Dendritic cell treated with granulocyte-macrophage colony-stimulating factor and Interleukin-4, amounts not matched to agents 40 ng/mL and 50 ng/mL, for 4 days (primary cell): ENCODE data around the gene LSP1.

ENCODE experiments used
- H3K27ac Mint-ChIP-seq: one replicate; pipeline ENCODE4 v1.8.0; 2022; ENCODE audit warnings: mild to moderate bottlenecking, mixed read lengths
- H3K27me3 Mint-ChIP-seq: one replicate; pipeline ENCODE4 v1.8.0; 2022; ENCODE audit warnings: mild to moderate bottlenecking, mixed read lengths
- H3K36me3 Mint-ChIP-seq: one replicate; pipeline ENCODE4 v1.8.0; 2022; ENCODE audit warnings: low read depth, mixed read lengths
- H3K4me1 Mint-ChIP-seq: one replicate; pipeline ENCODE4 v1.8.0; 2022; ENCODE audit warnings: low read depth, mixed read lengths
- H3K4me3 Mint-ChIP-seq: one replicate; pipeline ENCODE4 v1.8.0; 2022; ENCODE audit warnings: mild to moderate bottlenecking, moderate library complexity, mixed read lengths
- H3K9me3 Mint-ChIP-seq: one replicate; pipeline ENCODE4 v1.8.0; 2022; ENCODE audit warnings: mixed read lengths
- intact Hi-C: fragments of 100-400 bp; cut with micrococcal nuclease; formaldehyde crosslinking; loops from one replicate; pipeline ENCODE4 v1.15.0; 2022

LSP1 gene

GRCh38 chr11:1864831-1865665, 12.2 kb downstream of the LSP1 start:
- H3K27me3 Mint-ChIP-seq: peaks cover 3% of the 10 kb centered on the region
- H3K4me3 Mint-ChIP-seq: peak overlapping the region; percentile 18
- no peaks in the 10 kb centered on the region for H3K36me3 Mint-ChIP-seq
- peak overlapping the region; percentile 85 for H3K27ac Mint-ChIP-seq
- intact Hi-C loops: no loop called here
- H3K9me3 Mint-ChIP-seq: no peaks in the 10 kb centered on the region
- H3K4me1 Mint-ChIP-seq: peaks cover 25% of the 10 kb centered on the region

GRCh38 chr11:1866226-1866625, 13.3 kb downstream of the LSP1 start:
- Mint-ChIP-seq H3K4me3 (no peak overlapping the region), H3K27ac (no peak overlapping the region), H3K9me3 (no peaks in the 10 kb centered on the region), H3K4me1 (peaks cover 36% of the 10 kb centered on the region), H3K36me3 (no peaks in the 10 kb centered on the region), H3K27me3 (peaks cover 3% of the 10 kb centered on the region)
- intact Hi-C loops: no loop called here

GRCh38 chr11:1866776-1867175, 13.9 kb downstream of the LSP1 start:
- H3K4me1 Mint-ChIP-seq: peaks cover 42% of the 10 kb centered on the region
- H3K4me3 Mint-ChIP-seq: no peak overlapping the region
- intact Hi-C loops: no loop called here
- no peaks in the 10 kb centered on the region for H3K9me3 Mint-ChIP-seq
- peaks cover 3% of the 10 kb centered on the region for H3K27me3 Mint-ChIP-seq
- H3K36me3 Mint-ChIP-seq: no peaks in the 10 kb centered on the region
- H3K27ac Mint-ChIP-seq: no peak overlapping the region

- H3K9me3 Mint-ChIP-seq: no peaks in the 10 kb centered on the region
- H3K36me3 Mint-ChIP-seq: no peaks in the 10 kb centered on the region
- intact Hi-C loops: no loop called here
- H3K4me3 Mint-ChIP-seq: no peak overlapping the region
- peaks cover 3% of the 10 kb centered on the region for H3K27me3 Mint-ChIP-seq
- no peak overlapping the region for H3K27ac Mint-ChIP-seq
- peaks cover 48% of the 10 kb centered on the region for H3K4me1 Mint-ChIP-seq
Measured at GRCh38 chr11:1867381-1867780, 14.5 kb downstream of the LSP1 start.

- H3K27me3 Mint-ChIP-seq: peaks cover 3% of the 10 kb centered on the region
- H3K9me3 Mint-ChIP-seq: no peaks in the 10 kb centered on the region
- H3K36me3 Mint-ChIP-seq: no peaks in the 10 kb centered on the region
- no peak overlapping the region for H3K27ac Mint-ChIP-seq
- peaks cover 56% of the 10 kb centered on the region for H3K4me1 Mint-ChIP-seq
- H3K4me3 Mint-ChIP-seq: no peak overlapping the region
- intact Hi-C loops: no loop called here
Measured at GRCh38 chr11:1868056-1868635, 15.3 kb downstream of the LSP1 start.

GRCh38 chr11:1868636-1869291, 15.9 kb downstream of the LSP1 start:
- Mint-ChIP-seq H3K4me3 (no peak overlapping the region), H3K27ac (peak overlapping the region; percentile 63), H3K9me3 (no peaks in the 10 kb centered on the region), H3K4me1 (peaks cover 62% of the 10 kb centered on the region), H3K36me3 (no peaks in the 10 kb centered on the region), H3K27me3 (peaks cover 3% of the 10 kb centered on the region)
- intact Hi-C loops: no loop called here

- H3K36me3 Mint-ChIP-seq: no peaks in the 10 kb centered on the region
- H3K4me3 Mint-ChIP-seq: no peak overlapping the region
- intact Hi-C loops: no loop called here
- H3K27ac Mint-ChIP-seq: peak overlapping the region; percentile 63
- H3K27me3 Mint-ChIP-seq: peaks cover 3% of the 10 kb centered on the region
- H3K9me3 Mint-ChIP-seq: no peaks in the 10 kb centered on the region
- peaks cover 62% of the 10 kb centered on the region for H3K4me1 Mint-ChIP-seq
Measured at GRCh38 chr11:1869427-1870325, 16.8 kb downstream of the LSP1 start.

- Mint-ChIP-seq H3K27ac (peak overlapping the region; percentile 5), H3K27me3 (peaks cover 3% of the 10 kb centered on the region), H3K36me3 (peaks cover 5% of the 10 kb centered on the region), H3K4me3 (no peak overlapping the region), H3K9me3 (no peaks in the 10 kb centered on the region), H3K4me1 (peaks cover 66% of the 10 kb centered on the region)
- intact Hi-C loops: no loop called here
Measured at GRCh38 chr11:1870326-1870696, 17.4 kb downstream of the LSP1 start.

- no peaks in the 10 kb centered on the region for H3K9me3 Mint-ChIP-seq
- peak overlapping the region; percentile 5 for H3K27ac Mint-ChIP-seq
- H3K4me3 Mint-ChIP-seq: no peak overlapping the region
- H3K4me1 Mint-ChIP-seq: peaks cover 71% of the 10 kb centered on the region
- H3K27me3 Mint-ChIP-seq: peaks cover 3% of the 10 kb centered on the region
- peaks cover 11% of the 10 kb centered on the region for H3K36me3 Mint-ChIP-seq
- intact Hi-C loops: no loop called here
Measured at GRCh38 chr11:1870721-1871466, 18.0 kb downstream of the LSP1 start.

- Mint-ChIP-seq H3K4me3 (no peak overlapping the region), H3K36me3 (peaks cover 17% of the 10 kb centered on the region), H3K27me3 (peaks cover 3% of the 10 kb centered on the region), H3K27ac (peak overlapping the region; percentile 29), H3K4me1 (peaks cover 77% of the 10 kb centered on the region), H3K9me3 (no peaks in the 10 kb centered on the region)
- intact Hi-C loops: no loop called here
Measured at GRCh38 chr11:1871531-1871930, 18.6 kb downstream of the LSP1 start.

- Mint-ChIP-seq H3K4me1 (peaks cover 86% of the 10 kb centered on the region), H3K36me3 (peaks cover 23% of the 10 kb centered on the region)
Measured at GRCh38 chr11:1872267-1872985, 19.5 kb downstream of the LSP1 start.

GRCh38 chr11:1873048-1873812, 20.3 kb downstream of the LSP1 start:
- H3K27ac Mint-ChIP-seq: peak overlapping the region; percentile 56
- H3K27me3 Mint-ChIP-seq: peaks cover 3% of the 10 kb centered on the region
- no peaks in the 10 kb centered on the region for H3K9me3 Mint-ChIP-seq
- H3K36me3 Mint-ChIP-seq: peaks cover 31% of the 10 kb centered on the region
- H3K4me1 Mint-ChIP-seq: peaks cover 88% of the 10 kb centered on the region
- H3K4me3 Mint-ChIP-seq: no peak overlapping the region
- intact Hi-C loops: no loop called here

More at GRCh38 chr11:1872267-1872985, 19.5 kb downstream of the LSP1 start:
- H3K4me3 Mint-ChIP-seq: no peak overlapping the region
- no peaks in the 10 kb centered on the region for H3K9me3 Mint-ChIP-seq
- H3K27me3 Mint-ChIP-seq: peaks cover 3% of the 10 kb centered on the region
- intact Hi-C loops: no loop called here
- peak overlapping the region; percentile 29 for H3K27ac Mint-ChIP-seq
